K562 (cell line): Measurements from ENCODE around the gene FCHO2. TPM values are rescaled to one million over a fixed set of nuclear protein-coding genes. Genes with fewer than 3 reads are reported as not detected.

ENCODE experiments used
- ATAC-seq: fragments of 200-7000 bp; cut with Tn5 transposase; 3 replicates; pipeline ENCODE4 v1.9.1; 2020; ENCODE audit warnings: moderate library complexity
- BruUV-seq: library from RNA; stranded (reverse); fragments of 400-500 nt; replicated peaks from 2 replicates; lab custom pipeline; 2021; lab: Mats Ljungman, UMichigan
- CTCF ChIA-PET: fragments of 300-600 bp; formaldehyde crosslinking; extraction: SDS; loops from one replicate; lab custom pipeline; 2021; ENCODE audit warnings: low intra/inter-chr PET ratio; lab: Yijun Ruan, JAX
- POLR2A ChIA-PET: fragments of 300-600, 350-650 bp; sonication (Branson Sonifier 250); formaldehyde crosslinking; extraction: SDS; loops from one replicate; lab custom pipeline; 2021; ENCODE audit warnings: antibody characterized with exemption, inconsistent platforms; lab: Yijun Ruan, JAX
- DNase-seq, 4 experiments: peaks; one replicate each; pipeline versions ENCODE4 v3.0.0 to v3.0.0-alpha.2; 2011 to 2018; ENCODE audit warnings: low spot score in 3 of 4, mixed read lengths in 3 of 4; ENCODE audit errors: extremely low read depth in 1 of 4
- FAIRE-seq: peaks from 2 replicates; lab custom pipeline; 2011; peaks lifted over from hg19 to GRCh38; lab: Jason Lieb, UNC
- H2AFZ ChIP-seq: 2 replicates; pipeline ENCODE4 v1.6.0; 2011; ENCODE audit warnings: low read depth, low read length, control low read depth, inconsistent platforms
- H3K27ac ChIP-seq: fragments of 200-600 bp; 3 replicates; pipeline ENCODE4 v1.8.0; 2011; ENCODE audit warnings: low read depth, mild to moderate bottlenecking, control low read depth, inconsistent platforms, low read length, moderate library complexity, mixed read lengths; ENCODE audit errors: extremely low read depth
- H3K27me3 ChIP-seq, 2 experiments: fragments of 300-600 bp in 1 of 2; 2 replicates in 1 of 2; 3 replicates in 1 of 2; pipeline versions ENCODE4 v1.6.0 to v1.8.0; 2011; ENCODE audit warnings: inconsistent platforms in 2 of 2, low read length in 2 of 2, mild to moderate bottlenecking in 1 of 2, mixed read lengths in 1 of 2, moderate library complexity in 1 of 2; ENCODE audit not compliant: control insufficient read depth in 2 of 2, insufficient read depth in 2 of 2
- H3K36me3 ChIP-seq: fragments of 300-600 bp; 3 replicates; pipeline ENCODE4 v1.8.0; 2011; ENCODE audit warnings: mild to moderate bottlenecking, low read length, inconsistent platforms; ENCODE audit not compliant: control insufficient read depth, insufficient read depth
- H3K4me1 ChIP-seq, 2 experiments: fragments of 200-600 bp in 1 of 2; replicated peaks in 1 of 2; 2 replicates in 1 of 2; 3 replicates in 1 of 2; pipeline versions ENCODE4 v1.5.1 to v1.8.0; 2011; ENCODE audit warnings: inconsistent platforms in 2 of 2, low read length in 2 of 2, mild to moderate bottlenecking in 1 of 2, mixed read lengths in 1 of 2, moderate library complexity in 1 of 2; ENCODE audit not compliant: control insufficient read depth in 2 of 2, insufficient read depth in 2 of 2
- H3K4me2 ChIP-seq: 2 replicates; pipeline ENCODE4 v1.6.1; 2011; ENCODE audit warnings: low read length, control low read depth, inconsistent platforms, mixed read lengths; ENCODE audit not compliant: insufficient read depth
- H3K4me3 ChIP-seq: fragments of 200-600 bp; sonication (generic), shearing (Covaris generic); 2 replicates; pipeline ENCODE4 v1.5.1; 2016; ENCODE audit warnings: control low read depth, inconsistent platforms
- H3K79me2 ChIP-seq: fragments of 200-600 bp; 3 replicates; pipeline ENCODE4 v1.8.0; 2011; ENCODE audit warnings: low read length, inconsistent platforms; ENCODE audit not compliant: control insufficient read depth, insufficient read depth
- H3K9ac ChIP-seq, 2 experiments: 2 replicates each; pipeline versions ENCODE4 v1.6.0 to v1.6.1; 2011; ENCODE audit warnings: low read depth in 2 of 2, low read length in 2 of 2, control low read depth in 1 of 2, inconsistent platforms in 1 of 2, mild to moderate bottlenecking in 1 of 2, mixed read lengths in 1 of 2; ENCODE audit not compliant: insufficient read depth in 1 of 2
- H3K9me1 ChIP-seq: one replicate; pipeline ENCODE4 v1.6.0; 2011; ENCODE audit warnings: inconsistent platforms, mild to moderate bottlenecking, low read length, moderate library complexity; ENCODE audit not compliant: control insufficient read depth, insufficient read depth
- H3K9me3 ChIP-seq: replicated peaks from 2 replicates; pipeline ENCODE4 v1.5.1; 2011; ENCODE audit warnings: low read depth, low read length, inconsistent platforms; ENCODE audit not compliant: control insufficient read depth, insufficient read depth
- H4K20me1 ChIP-seq: replicated peaks from 2 replicates; pipeline ENCODE4 v1.6.1; 2011; ENCODE audit warnings: low read length, inconsistent platforms, mixed read lengths; ENCODE audit not compliant: control insufficient read depth, insufficient read depth
- BCOR ChIP-seq: fragments of 450-650 bp; IDR thresholded peaks from 2 replicates; pipeline ENCODE4 v1.6.1; 2016
- CTBP1 ChIP-seq: fragments of 450-650 bp; IDR thresholded peaks from 2 replicates; pipeline ENCODE4 v1.6.1; 2016; ENCODE audit warnings: borderline replicate concordance
- EHMT2 ChIP-seq: fragments of 450-650 bp; IDR thresholded peaks from 2 replicates; pipeline ENCODE4 v1.6.1; 2018; ENCODE audit warnings: antibody characterized with exemption
- GABPA ChIP-seq: fragments of 200-800 bp; sonication (Bioruptor generic); conservative IDR thresholded peaks from 2 replicates; pipeline ENCODE4 v1.6.1; 2016; ENCODE audit warnings: low read depth, missing genetic modification characterization, missing compliant biosample characterization
- GABPB1 ChIP-seq: sonication (generic); formaldehyde crosslinking; IDR thresholded peaks from 2 replicates; pipeline ENCODE4 v1.8.0; 2022; ENCODE audit warnings: mild to moderate bottlenecking, missing genetic modification reagents
- HNRNPH1 ChIP-seq: fragments of 200-400 bp; formaldehyde crosslinking; optimal IDR thresholded peaks from 2 replicates; pipeline ENCODE3; 2017; ENCODE audit warnings: low read depth, mild to moderate bottlenecking, low read length, moderate library complexity
- KDM2B ChIP-seq: fragments of 250-450 bp; sonication (Bioruptor Pico); IDR thresholded peaks from 2 replicates; pipeline ENCODE4 v1.8.0; 2021; ENCODE audit warnings: mild to moderate bottlenecking, moderate library complexity
- MCM2 ChIP-seq: fragments of 450-650 bp; IDR thresholded peaks from 2 replicates; pipeline ENCODE4 v1.6.1; 2017; ENCODE audit warnings: low read depth, mild to moderate bottlenecking
- MXI1 ChIP-seq: IDR thresholded peaks from 2 replicates; pipeline ENCODE4 v1.6.1; 2011; ENCODE audit warnings: low read depth, mild to moderate bottlenecking, improper control_type of control experiment, low read length
- NFIC ChIP-seq: fragments of 450-650 bp; IDR thresholded peaks from 2 replicates; pipeline ENCODE4 v1.6.1; 2017; ENCODE audit warnings: mild to moderate bottlenecking, inconsistent platforms
- PTBP1 ChIP-seq: fragments of 200-400 bp; formaldehyde crosslinking; IDR thresholded peaks from 2 replicates; pipeline ENCODE4 v1.6.1; 2017; ENCODE audit warnings: low read depth, low read length
- SRSF1 ChIP-seq: fragments of 200-400 bp; formaldehyde crosslinking; IDR thresholded peaks from 2 replicates; pipeline ENCODE4 v1.6.1; 2017; ENCODE audit warnings: mild to moderate bottlenecking, low read depth, low read length, moderate library complexity
- TGIF2 ChIP-seq: sonication (generic); formaldehyde crosslinking; IDR thresholded peaks from 2 replicates; pipeline ENCODE4 v1.8.1; 2022; ENCODE audit warnings: mild to moderate bottlenecking, missing genetic modification reagents, moderate library complexity
- in situ Hi-C: fragments of 300-500 bp; cut with MboI; formaldehyde crosslinking; loops from 4 replicates; pipeline ENCODE4 v1.15.0; 2018; ENCODE audit warnings: inconsistent platforms, mixed read lengths
- intact Hi-C: fragments of 100-400 bp; cut with micrococcal nuclease; formaldehyde crosslinking; loops from 2 replicates; pipeline ENCODE4 v1.14.2; 2022
- polyA plus RNA-seq, 8 experiments: library from polyadenylated mRNA; depleted of rRNA in 4 of 8; stranded (reverse) in 5 of 8; unstranded in 3 of 8; fragments of >200 nt; fragmentation: Nextera tagmentation in 2 of 8; fragmentation: Illumina TruSeq in 1 of 8; extraction: Ambion mirVana in 2 of 8; extraction: Trizol in 1 of 8; gene quantifications; 2 replicates each; pipeline versions ENCODE4 v1.2.1 to v1.2.3, GENCODE V29; 2011 to 2014; ENCODE audit warnings: inconsistent platforms in 1 of 8, missing spikeins in 1 of 8
- total RNA-seq, 7 experiments: library from RNA; depleted of rRNA in 6 of 7; stranded (reverse); fragments of >200 nt in 6 of 7; fragmentation: Illumina TruSeq in 2 of 7; extraction: Trizol in 2 of 7; gene quantifications; 2 replicates each; pipeline versions ENCODE4 v1.2.1 to v1.2.3, GENCODE V29; 2011 to 2021; ENCODE audit warnings: low replicate concordance in 1 of 7
- TF ChIP-seq, protein P1 (sequence below), 2 experiments: fragments of 450-650 bp; IDR thresholded peaks; 2 replicates each; pipeline ENCODE4 v1.6.1; 2018; ENCODE audit warnings: mild to moderate bottlenecking in 2 of 2, low read depth in 1 of 2; ENCODE audit not compliant: partially characterized antibody in 2 of 2

Gene FCHO2
- total and polyA plus RNA-seq, 9 of the 15 experiments (the other 6 are each of a cell fraction or from before 2014, with no cell fraction given): 4.4 to 13.4 (median 8.3) TPM

DNA sequence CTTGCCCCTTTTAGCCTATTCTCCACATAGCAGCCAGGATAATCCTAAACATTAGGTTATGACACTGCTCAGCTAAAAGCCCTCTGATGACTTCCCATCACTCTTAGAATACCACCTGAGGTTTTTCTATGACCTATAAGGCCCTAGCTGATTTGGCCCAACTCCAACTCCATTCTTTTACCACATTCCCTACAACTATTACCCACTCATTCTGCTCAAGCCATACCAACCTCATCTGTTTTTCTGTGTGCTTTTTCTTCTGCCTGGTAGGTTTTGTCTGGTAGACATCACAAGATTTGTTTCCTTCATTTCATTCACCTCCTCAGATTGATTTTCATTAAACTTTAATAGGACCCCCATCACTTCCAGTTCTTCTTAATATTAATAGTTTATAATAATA, 12.5 kb upstream of the FCHO2 start:
- Histone ChIP-seq H3K4me3 (no peak overlapping the region), H4K20me1 (no peaks in the 10 kb centered on the region), H3K27me3 (no peaks in the 10 kb centered on the region), H3K27ac (no peak overlapping the region), H3K9me3 (no peaks in the 10 kb centered on the region), H3K4me2 (no peak overlapping the region), H3K36me3 (no peaks in the 10 kb centered on the region), H3K79me2 (no peaks in the 10 kb centered on the region), H2AFZ (no peak overlapping the region), H3K4me1 (peaks cover 4 to 9% of the 10 kb centered on the region in 2 experiments; a peak in 3 of 5 replicates), H3K9ac (no peak overlapping the region), H3K9me1 (no peaks in the 10 kb centered on the region)
- TF ChIP-seq HNRNPH1 (no peak), NFIC (peak; percentile 59), GABPB1 (no peak)
- FAIRE-seq (no peak), ATAC-seq (no peak), DNase-seq (no peak)
- ChIA-PET CTCF (no interaction called here), POLR2A (interaction anchor here (0.8 to 2.1 kb wide), 2 partner anchors 10 to 577 kb away, joined by 5 to 6 read pairs; no protein-coding TSS in a partner anchor)
- no TSS peak for BruUV-seq
- intact Hi-C loops (no loop called here), in situ Hi-C loops (no loop called here)

- Histone ChIP-seq H3K4me3 (no peak overlapping the region), H3K4me1 (no peaks in the 10 kb centered on the region; a peak in 1 of 5 replicates), H3K9me1 (no peaks in the 10 kb centered on the region), H3K4me2 (no peak overlapping the region), H3K79me2 (no peaks in the 10 kb centered on the region), H4K20me1 (no peaks in the 10 kb centered on the region), H3K9ac (no peak overlapping the region), H3K36me3 (no peaks in the 10 kb centered on the region), H3K9me3 (no peaks in the 10 kb centered on the region), H3K27me3 (no peaks in the 10 kb centered on the region), H2AFZ (no peak overlapping the region), H3K27ac (no peak overlapping the region)
- no TSS peak for BruUV-seq
- no peak for DNase-seq
- FAIRE-seq: no peak
- POLR2A ChIA-PET: no interaction called here
- intact Hi-C loops (no loop called here), in situ Hi-C loops (no loop called here)
- CTCF ChIA-PET: no interaction called here
- no peak for ATAC-seq
- TF ChIP-seq CTBP1: no peak
- no peak for TF ChIP-seq BCOR
- TF ChIP-seq, protein P1, sequence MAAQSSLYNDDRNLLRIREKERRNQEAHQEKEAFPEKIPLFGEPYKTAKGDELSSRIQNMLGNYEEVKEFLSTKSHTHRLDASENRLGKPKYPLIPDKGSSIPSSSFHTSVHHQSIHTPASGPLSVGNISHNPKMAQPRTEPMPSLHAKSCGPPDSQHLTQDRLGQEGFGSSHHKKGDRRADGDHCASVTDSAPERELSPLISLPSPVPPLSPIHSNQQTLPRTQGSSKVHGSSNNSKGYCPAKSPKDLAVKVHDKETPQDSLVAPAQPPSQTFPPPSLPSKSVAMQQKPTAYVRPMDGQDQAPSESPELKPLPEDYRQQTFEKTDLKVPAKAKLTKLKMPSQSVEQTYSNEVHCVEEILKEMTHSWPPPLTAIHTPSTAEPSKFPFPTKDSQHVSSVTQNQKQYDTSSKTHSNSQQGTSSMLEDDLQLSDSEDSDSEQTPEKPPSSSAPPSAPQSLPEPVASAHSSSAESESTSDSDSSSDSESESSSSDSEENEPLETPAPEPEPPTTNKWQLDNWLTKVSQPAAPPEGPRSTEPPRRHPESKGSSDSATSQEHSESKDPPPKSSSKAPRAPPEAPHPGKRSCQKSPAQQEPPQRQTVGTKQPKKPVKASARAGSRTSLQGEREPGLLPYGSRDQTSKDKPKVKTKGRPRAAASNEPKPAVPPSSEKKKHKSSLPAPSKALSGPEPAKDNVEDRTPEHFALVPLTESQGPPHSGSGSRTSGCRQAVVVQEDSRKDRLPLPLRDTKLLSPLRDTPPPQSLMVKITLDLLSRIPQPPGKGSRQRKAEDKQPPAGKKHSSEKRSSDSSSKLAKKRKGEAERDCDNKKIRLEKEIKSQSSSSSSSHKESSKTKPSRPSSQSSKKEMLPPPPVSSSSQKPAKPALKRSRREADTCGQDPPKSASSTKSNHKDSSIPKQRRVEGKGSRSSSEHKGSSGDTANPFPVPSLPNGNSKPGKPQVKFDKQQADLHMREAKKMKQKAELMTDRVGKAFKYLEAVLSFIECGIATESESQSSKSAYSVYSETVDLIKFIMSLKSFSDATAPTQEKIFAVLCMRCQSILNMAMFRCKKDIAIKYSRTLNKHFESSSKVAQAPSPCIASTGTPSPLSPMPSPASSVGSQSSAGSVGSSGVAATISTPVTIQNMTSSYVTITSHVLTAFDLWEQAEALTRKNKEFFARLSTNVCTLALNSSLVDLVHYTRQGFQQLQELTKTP (IDR thresholded peaks at IDR 0.05; ENCODE audit: low read depth in 1 of 2, partially characterized antibody in 2 of 2): no peak
- TF ChIP-seq MXI1: no peak
- no peak for TF ChIP-seq MCM2
- 0 out of 2 replicates have a peak, but pooled peaks have one; percentile 18 for TF ChIP-seq EHMT2
- TF ChIP-seq TGIF2 (CRISPR knock-in tag): no peak
- no peak for TF ChIP-seq GABPA
- no peak for TF ChIP-seq KDM2B
- no peak for TF ChIP-seq PTBP1
- TF ChIP-seq SRSF1: no peak
Observed at GRCh38 chr5:72947498-72947897, 8.3 kb upstream of the FCHO2 start.
